Urinary bladder (tissue), 4 donors: ENCODE results near the gene ZNF710. TPM values are rescaled to one million over a fixed set of nuclear protein-coding genes. Genes with fewer than 3 reads are reported as not detected.
"Not testable (repeated sequence)": the region's sequence is repeated elsewhere in the genome, so short reads cannot be mapped to it uniquely, and the experiment has no call there.

Experiments used
- DNase-seq: peaks from one replicate; pipeline ENCODE4 v3.0.0-alpha.2; 2015; ENCODE audit errors: extremely low spot score
- H3K27ac ChIP-seq: one replicate; pipeline ENCODE4 v1.5.1; 2013; ENCODE audit warnings: low read depth, mild to moderate bottlenecking, moderate library complexity
- H3K36me3 ChIP-seq: one replicate; pipeline ENCODE4 v1.6.1; 2013; ENCODE audit warnings: mild to moderate bottlenecking, moderate library complexity; ENCODE audit not compliant: insufficient read depth
- H3K4me1 ChIP-seq: one replicate; pipeline ENCODE4 v1.6.1; 2013; ENCODE audit warnings: mild to moderate bottlenecking, moderate library complexity; ENCODE audit not compliant: insufficient read depth
- H3K4me3 ChIP-seq: one replicate; pipeline ENCODE4 v1.5.1; 2013; ENCODE audit warnings: low read depth, low read length
- WGBS: extraction: QIAGEN DNeasy Blood & Tissue Kit; methylation state at CpG from one replicate; pipeline ENCODE4 v1.1.7; 2013; 5-methylcytosine and 5-hydroxymethylcytosine counted together
- polyA plus RNA-seq: library from polyadenylated mRNA; stranded (reverse); fragments of 200-250 nt; gene quantifications from one replicate; pipeline ENCODE4 v1.2.3, GENCODE V29; 2013
- total RNA-seq: library from RNA; depleted of rRNA; stranded (reverse); fragments of >200 nt; gene quantifications from one replicate; pipeline ENCODE4 v1.2.3, GENCODE V29; 2014
- donor health status: healthy with polysubstance abuse.
- donor health status: healthy.

ZNF710 gene
- total and polyA plus RNA-seq, 2 donors, result 9.6 to 9.7 TPM

DNA sequence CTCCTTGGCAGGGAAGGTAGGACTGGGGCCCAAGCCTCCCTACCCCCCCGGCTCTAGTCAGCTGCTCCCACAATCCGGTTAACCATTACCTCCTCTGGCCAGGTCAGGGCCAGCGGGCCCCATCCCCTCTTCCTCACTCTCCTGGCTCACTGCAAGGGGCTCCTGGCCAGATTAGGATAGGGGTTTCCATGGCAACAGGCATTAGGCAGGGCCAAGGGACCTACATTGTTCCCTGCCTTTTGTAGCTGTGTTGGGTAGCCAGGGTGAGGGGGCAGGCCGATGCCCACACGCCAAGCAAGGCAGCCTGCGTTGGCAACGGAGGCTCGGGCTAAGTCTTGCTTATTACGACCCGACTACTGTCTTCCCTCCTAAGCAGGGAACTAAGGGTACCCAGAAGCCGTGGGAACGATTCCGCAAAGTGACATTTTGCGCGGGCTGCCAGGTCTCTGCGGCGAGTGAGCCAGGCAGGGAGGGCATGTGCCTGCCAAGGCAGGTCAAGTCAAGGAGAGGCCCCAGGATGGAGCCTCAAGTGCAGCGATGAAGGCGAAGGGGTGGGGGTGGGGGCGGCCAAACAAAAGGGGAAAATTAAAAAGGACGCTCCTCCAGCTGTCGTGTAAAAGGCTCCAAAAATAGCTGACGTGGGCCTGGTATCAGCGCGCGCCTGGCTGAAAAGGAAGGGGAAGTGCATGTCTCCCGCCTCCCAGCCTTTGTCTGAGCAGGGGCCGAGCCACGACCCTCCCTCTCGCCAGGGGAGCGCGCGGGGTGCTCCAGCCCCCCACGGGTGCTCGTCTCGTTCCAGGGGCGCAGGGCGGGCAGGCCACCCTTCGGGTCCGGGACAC lies 100.2 kb downstream of the ZNF710 start:
- Histone ChIP-seq H3K4me1 (peaks cover 2% of the 10 kb centered on the region), H3K27ac (peak overlapping the region; percentile 90), H3K36me3 (no peaks in the 10 kb centered on the region), H3K4me3 (peak overlapping the region; percentile 87)
- 4% methylated on average over 40 of the region's 40 CpGs for WGBS
- no peak for DNase-seq

DNA sequence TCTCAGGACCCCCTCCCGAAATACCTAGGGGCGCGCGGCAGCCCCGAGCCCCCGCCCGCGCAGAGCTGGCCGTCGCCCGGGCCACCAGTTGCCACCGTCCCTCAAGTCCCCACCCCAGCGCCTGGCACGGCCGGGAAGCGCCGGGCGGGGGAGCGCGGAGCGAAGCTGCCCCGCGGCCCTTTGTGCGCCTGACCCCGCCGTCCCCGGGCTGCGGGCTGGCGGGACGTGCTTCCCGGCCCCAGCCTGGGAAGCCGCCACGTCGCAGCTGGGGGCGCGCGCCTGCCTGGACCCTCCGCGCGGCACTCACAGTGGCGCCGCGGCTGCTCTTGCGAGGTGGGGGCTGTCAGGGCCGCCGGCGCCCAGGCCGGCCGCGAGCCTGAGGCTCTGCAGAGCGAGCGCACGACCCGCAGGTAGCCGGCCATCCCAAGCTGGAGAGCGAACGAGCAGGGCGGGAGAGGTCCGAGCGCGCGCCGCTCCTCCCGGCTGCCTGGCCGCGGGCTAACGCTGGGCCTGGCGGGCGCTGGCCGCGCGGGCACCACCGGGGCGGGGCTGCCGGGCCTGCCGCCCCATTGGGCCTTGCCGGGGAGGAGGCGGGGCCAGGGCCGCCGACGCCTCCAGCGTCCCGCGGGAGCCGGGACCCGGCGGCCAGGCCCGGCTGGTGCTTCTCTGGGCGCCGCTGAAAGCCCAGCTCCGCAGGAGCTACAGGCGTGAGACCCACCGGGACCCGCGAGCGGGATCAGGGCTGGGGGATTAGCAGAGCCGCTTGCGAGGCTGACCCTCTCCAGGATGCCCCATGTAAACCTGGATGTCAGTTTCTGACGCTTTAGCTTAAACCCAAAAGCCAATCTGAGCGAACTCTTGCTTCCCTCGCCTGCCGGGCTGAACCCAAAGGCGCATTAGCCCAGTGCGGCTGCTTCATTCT lies 101.1 kb downstream of the ZNF710 start, which contains the start of gene IDH2:
IDH2 (minus strand) TSS at position 500 of the 922 bp plus-strand sequence; CDS start at position 422, 78 bp downstream.
- no peaks in the 10 kb centered on the region for H3K36me3 ChIP-seq

DNA sequence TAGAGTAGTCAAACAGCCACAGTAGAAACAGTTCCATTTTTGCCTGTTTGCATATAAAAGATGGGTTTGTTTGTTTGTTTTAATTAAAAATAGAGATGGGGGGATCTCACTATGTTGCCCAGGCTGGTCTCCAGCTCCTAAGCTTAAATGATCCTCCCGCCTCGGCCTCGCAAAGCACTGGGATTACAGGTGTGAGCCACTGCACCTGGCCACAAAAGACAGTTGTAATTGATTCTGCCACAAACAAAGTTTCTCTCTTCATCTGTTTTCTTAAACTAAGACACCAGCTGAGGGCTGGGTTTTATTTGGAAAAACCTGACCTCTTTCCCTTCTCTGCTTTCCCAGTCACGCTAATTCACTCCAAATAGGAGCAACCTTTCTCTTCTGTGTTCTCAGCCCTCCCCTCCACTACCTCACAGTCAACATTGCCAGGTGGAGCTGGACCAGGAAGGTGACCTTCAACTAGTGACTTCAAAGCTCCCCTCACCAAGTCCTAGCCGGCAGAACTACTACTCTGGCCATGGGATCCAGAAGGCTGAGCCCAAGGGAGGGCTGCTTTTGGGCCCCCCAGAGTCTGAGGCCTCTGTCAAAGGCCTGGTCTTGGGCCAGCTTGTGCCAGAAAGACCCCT lies 102.7 kb downstream of the ZNF710 start:
- no peak for DNase-seq
- WGBS, result 84% methylated on average over 5 of the region's 5 CpGs
- Histone ChIP-seq H3K4me3 (no peak overlapping the region), H3K4me1 (peaks cover 2% of the 10 kb centered on the region), H3K27ac (no peak overlapping the region), H3K36me3 (no peaks in the 10 kb centered on the region)

More for the DNA sequence above, 101.1 kb downstream of the ZNF710 start, which contains the start of gene IDH2:
- Histone ChIP-seq H3K4me3 (peak within 1 kb of the TSS; percentile 87), H3K4me1 (peaks cover 2% of the 10 kb centered on the region), H3K27ac (peak within 1 kb of the TSS; percentile 90)
- under 1% methylated on average over 104 of the region's 104 CpGs for WGBS
- peak; percentile 26 for DNase-seq

DNA sequence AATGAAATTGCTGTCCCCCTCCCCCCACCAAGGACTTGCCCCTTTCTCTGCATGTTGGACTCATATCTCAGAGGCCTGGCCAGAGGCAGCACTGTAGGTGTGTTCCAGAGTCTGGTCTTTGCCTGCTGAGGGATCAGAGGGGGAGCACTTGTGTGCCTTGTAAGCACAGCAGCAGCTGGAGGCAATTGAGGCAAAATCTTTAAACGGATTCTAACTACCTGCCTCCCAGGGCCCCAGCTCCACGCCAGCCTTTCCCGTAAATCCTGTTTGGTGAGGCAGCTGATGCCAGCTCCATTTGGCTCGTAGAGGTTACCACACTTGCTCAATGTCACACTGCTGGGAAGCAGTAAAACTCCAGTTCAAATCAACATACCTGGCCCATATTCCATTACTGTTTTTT lies 103.4 kb downstream of the ZNF710 start:
- Histone ChIP-seq H3K27ac (no peak overlapping the region), H3K36me3 (no peaks in the 10 kb centered on the region), H3K4me1 (peaks cover 2% of the 10 kb centered on the region), H3K4me3 (no peak overlapping the region)
- DNase-seq, result no peak
- WGBS, result 74% methylated on average over 4 of the region's 4 CpGs

DNA sequence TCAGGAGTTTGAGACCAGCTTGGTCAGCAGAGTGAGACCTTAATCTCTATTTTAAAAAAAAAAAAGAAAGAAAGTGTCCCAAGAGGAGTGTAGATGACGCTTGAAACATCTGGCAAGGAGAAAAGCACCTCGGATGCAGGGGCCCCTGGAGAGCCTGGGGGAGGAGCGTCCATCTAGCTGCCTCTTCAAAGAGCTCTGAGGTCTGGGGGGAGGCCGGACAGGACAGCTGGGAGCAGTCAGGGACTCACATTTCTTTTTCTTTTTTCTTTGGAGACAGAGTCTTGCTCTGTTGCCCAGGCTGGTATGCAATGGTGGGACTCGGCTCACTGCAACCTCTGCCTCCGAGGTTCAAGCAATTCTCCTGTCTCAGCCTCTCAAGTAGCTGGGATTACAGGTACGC lies 104.4 kb downstream of the ZNF710 start:
- H3K4me3 ChIP-seq, result no peak overlapping the region
- peaks cover 2% of the 10 kb centered on the region for H3K4me1 ChIP-seq
- no peak for DNase-seq
- 81% methylated on average over 7 of the region's 7 CpGs for WGBS
- no peaks in the 10 kb centered on the region for H3K36me3 ChIP-seq
- no peak overlapping the region for H3K27ac ChIP-seq

DNA sequence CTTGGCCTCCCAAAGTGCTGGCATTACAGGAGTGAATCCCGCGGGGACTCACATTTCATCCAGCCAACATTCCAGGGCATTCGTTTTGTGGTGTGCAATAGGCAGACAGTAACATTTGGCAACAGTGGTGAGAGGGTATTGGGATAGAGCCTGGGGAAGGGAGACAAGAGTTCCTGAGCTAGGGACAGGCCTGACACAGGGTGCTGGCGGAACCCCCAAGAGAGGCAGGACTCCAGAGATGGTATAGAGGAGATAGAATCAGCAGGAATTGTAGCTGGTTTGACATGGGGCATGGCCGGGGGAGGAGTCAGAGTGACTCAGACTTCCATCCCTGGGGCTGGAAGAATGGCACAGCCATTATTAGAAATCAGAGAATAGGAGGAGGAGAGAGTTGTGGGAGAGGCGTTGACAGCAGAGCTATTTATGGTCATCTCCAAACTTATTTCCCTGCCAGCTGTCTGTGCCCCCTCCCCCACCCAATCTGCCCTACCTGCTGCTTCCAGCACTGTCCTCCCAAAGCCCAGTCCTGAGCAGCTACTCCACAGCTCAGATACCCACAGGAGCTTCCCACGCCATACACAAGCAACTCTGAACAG lies 105.5 kb downstream of the ZNF710 start:
- 49% methylated on average over 7 of the region's 7 CpGs for WGBS
- H3K36me3 ChIP-seq, result no peaks in the 10 kb centered on the region
- DNase-seq, result no peak
- no peak overlapping the region for H3K4me3 ChIP-seq
- H3K4me1 ChIP-seq, result peaks cover 2% of the 10 kb centered on the region
- no peak overlapping the region for H3K27ac ChIP-seq

DNA sequence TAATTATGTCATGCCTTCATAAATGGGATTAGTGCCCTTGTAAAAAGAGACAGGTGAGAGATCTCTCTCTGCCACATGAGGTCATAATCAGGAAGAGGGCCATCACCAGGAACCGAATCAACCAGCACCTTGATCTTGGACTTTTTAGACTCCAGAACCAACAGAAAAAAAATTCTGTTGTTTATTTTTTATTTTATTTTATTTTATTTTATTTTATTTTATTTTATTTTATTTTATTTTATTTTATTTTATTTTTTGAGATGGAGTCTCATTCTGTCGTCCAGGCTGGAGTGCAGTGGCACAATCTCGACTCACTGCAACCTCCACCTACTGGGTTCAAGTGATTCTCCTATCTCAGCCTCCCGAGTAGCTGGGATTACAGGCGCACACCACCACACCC lies 106.9 kb downstream of the ZNF710 start:
- H3K4me1 ChIP-seq, H3K4me3 ChIP-seq, H3K36me3 ChIP-seq, H3K27ac ChIP-seq, DNase-seq: not testable (repeated sequence)
- WGBS, result 95% methylated on average over 5 of the region's 5 CpGs

DNA sequence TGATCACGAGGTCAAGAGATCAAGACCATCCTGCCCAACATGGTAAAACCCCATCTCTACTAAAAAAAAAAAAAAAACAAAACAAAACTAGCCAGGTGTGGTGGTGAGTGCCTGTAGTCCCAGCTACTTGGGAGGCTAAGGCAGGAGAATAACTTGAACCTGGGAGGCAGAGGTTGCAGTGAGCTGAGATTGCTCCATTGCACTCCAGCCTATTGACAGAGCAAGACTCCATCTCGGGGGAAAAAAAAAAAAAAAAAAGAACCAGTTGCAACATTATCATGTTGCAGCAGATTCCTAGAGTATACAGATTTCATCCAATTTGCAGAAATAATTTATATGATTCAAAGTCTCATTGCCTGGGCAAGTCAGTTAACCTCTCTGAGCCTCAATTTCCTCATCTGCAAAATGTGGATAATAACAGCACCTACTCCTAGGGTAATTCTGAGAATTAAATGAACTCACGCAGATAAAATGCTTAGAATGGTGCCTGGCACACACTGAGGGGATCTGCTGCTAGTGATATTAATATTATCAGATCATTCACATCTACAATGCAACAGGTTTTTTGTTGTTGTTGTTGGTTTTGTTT lies 108.1 kb downstream of the ZNF710 start:
- H3K36me3 ChIP-seq, DNase-seq, H3K4me1 ChIP-seq, H3K4me3 ChIP-seq, H3K27ac ChIP-seq: not testable (repeated sequence)
- WGBS, result 60% methylated on average over 3 of the region's 3 CpGs

DNA sequence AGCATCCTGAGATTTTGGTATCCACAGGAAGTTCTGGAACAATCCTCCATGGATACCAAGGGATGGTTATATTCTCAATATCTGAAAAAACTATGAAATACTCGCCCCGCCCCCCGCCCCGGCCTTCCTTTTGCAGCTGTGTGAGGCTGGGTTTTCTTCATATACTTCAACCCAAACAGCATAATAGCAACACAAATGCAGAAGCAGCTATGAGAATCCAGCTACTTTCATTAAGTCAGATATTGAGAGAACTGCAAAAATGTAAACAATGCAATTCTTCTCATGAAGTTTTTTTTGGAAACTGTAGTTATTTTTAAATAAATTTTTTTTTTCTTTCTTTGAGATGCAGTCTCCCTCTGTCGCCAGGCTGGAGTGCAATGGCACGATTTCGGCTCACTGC lies 112.0 kb downstream of the ZNF710 start:
- H3K27ac ChIP-seq, result no peak overlapping the region
- DNase-seq, result no peak
- H3K4me3 ChIP-seq, result no peak overlapping the region
- no peaks in the 10 kb centered on the region for H3K4me1 ChIP-seq
- 70% methylated on average over 7 of the region's 7 CpGs for WGBS
- no peaks in the 10 kb centered on the region for H3K36me3 ChIP-seq

DNA sequence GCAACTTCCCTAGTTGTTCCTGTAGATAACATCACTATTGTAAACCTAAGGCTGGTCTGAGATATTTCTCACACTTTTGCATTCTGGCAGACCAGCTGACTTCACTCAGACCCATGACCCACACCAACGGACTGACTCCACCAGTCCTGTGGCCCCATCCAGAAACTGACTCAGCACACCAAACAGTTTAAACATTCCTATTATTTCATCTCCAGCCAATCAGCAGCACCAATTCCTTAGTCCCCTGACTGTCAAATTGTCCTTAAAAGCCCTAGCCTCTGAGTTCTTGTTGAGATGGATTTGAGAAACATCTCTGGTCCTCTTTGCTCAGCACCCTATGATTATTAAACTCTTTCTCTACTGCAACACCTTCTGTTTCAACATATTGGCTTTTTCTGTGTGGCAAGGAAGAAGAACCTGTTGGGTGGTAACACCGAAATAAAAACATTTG lies 113.4 kb downstream of the ZNF710 start:
- DNase-seq, result no peak
- Histone ChIP-seq H3K27ac (no peak overlapping the region), H3K4me3 (no peak overlapping the region), H3K4me1 (no peaks in the 10 kb centered on the region), H3K36me3 (no peaks in the 10 kb centered on the region)
- WGBS, result 38% methylated on average over 2 of the region's 2 CpGs

DNA sequence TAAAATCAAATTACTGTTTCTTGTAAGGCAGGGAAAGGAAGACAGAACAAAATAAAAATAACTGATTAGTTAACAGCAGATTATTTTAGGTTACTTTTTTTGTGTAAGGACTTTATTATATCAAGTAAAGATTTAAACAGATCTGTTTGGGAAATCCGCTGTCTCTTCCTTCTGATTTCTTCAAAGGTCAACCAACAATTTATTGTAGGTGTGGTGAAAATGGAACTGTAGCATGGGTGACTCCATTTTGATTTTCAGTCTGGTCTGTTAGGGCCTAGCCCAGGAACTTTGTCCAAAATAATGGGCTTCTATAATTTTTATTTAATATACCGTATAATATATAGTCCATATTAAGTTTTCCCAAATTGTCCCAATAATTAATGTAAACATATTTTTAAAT lies 114.7 kb downstream of the ZNF710 start:
- Histone ChIP-seq H3K27ac (no peak overlapping the region), H3K4me1 (no peaks in the 10 kb centered on the region), H3K36me3 (no peaks in the 10 kb centered on the region), H3K4me3 (no peak overlapping the region)
- no peak for DNase-seq
- 94% methylated on average over 2 of the region's 2 CpGs for WGBS

DNA sequence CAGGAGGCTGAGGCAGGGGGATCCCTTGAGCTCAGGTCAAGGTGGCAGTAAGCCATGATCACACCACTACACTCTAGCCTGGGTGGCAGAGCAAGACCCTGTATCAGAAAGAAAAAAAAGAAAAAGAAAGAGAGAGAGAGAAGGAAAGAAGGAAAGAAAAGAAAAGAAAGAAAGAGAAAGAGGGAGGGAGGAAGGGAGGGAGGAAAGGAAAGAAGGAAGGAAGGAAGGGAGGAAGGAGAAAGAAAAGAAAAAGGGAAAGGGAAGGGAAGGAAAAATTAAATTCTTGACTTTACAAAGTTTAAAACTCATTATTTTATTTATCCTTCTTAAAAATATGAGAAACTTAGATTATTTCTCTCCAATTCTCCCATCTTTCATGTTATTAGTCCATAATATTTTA lies 118.2 kb downstream of the ZNF710 start:
- Histone ChIP-seq H3K27ac (no peak overlapping the region), H3K36me3 (no peaks in the 10 kb centered on the region), H3K4me3 (no peak overlapping the region), H3K4me1 (no peaks in the 10 kb centered on the region)
- DNase-seq, result no peak

DNA sequence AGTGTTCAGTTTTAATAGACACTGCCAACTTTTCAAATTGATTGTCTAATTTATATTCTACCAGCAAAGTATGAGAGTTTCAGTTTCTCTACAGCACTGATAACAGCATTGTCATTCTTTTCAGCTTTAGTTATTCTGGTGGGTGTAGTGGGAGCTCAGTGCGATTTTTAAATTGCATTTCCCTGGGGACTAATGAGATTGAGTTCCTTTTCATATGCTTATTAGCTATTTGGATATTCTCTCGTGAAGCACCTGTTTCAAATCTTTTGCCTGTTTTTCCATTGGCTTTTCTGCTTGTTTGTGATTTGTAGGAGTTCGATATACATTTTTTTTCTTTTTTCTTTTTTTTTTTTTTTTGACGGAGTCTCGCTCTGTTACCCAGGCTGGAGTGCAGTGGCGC lies 120.0 kb downstream of the ZNF710 start:
- Histone ChIP-seq H3K4me1 (no peaks in the 10 kb centered on the region), H3K36me3 (no peaks in the 10 kb centered on the region), H3K4me3 (no peak overlapping the region), H3K27ac (no peak overlapping the region)
- no peak for DNase-seq
- 87% methylated on average over 6 of the region's 6 CpGs for WGBS
